SU-DHL-6 (cell line): ENCODE results near the gene ZNF532.

Experiments used
- H2AFZ ChIP-seq: fragments of 200-600 bp; sonication (generic); 2 replicates; pipeline ENCODE4 v1.6.1; 2014; ENCODE audit warnings: low read depth, mild to moderate bottlenecking, moderate library complexity, mixed read lengths, antibody characterized with exemption, low read length; ENCODE audit not compliant: severe bottlenecking
- H3F3A ChIP-seq: fragments of 200-600 bp; shearing (Covaris generic); 2 replicates; pipeline ENCODE4 v1.6.0; 2016; ENCODE audit warnings: antibody characterized with exemption, mild to moderate bottlenecking; ENCODE audit not compliant: insufficient read depth
- H3K27ac ChIP-seq: fragments of 200-600 bp; sonication (generic); 2 replicates; pipeline ENCODE4 v1.5.1; 2016; ENCODE audit warnings: low read depth, mild to moderate bottlenecking, low read length, moderate library complexity, mixed read lengths
- H3K27me3 ChIP-seq: fragments of 200-600 bp; sonication (generic), shearing (Covaris generic); 2 replicates; pipeline ENCODE4 v1.6.0; 2014; ENCODE audit warnings: mild to moderate bottlenecking, low read length
- H3K36me3 ChIP-seq: fragments of 200-600 bp; sonication (generic); 2 replicates; pipeline ENCODE4 v1.6.1; 2014; ENCODE audit warnings: mild to moderate bottlenecking, low read length, mixed read lengths
- H3K4me2 ChIP-seq: fragments of 300-600, 200-600 bp; shearing (Covaris generic), sonication (generic); 2 replicates; pipeline ENCODE4 v1.6.0; 2014; ENCODE audit warnings: low read length, low read depth, mild to moderate bottlenecking; ENCODE audit not compliant: poor library complexity, severe bottlenecking
- H3K4me3 ChIP-seq: fragments of 200-600 bp; sonication (generic); 2 replicates; pipeline ENCODE4 v1.5.1; 2014; ENCODE audit warnings: antibody characterized with exemption, low read length, mild to moderate bottlenecking, mixed read lengths; ENCODE audit not compliant: insufficient read depth, poor library complexity, severe bottlenecking
- H3K79me2 ChIP-seq: fragments of 200-600 bp; sonication (generic); 2 replicates; pipeline ENCODE4 v1.6.1; 2014; ENCODE audit warnings: mild to moderate bottlenecking, low read length, moderate library complexity; ENCODE audit not compliant: insufficient read depth
- H3K9ac ChIP-seq: fragments of 200-600 bp; sonication (generic); 2 replicates; pipeline ENCODE4 v1.7.0; 2014; ENCODE audit warnings: mild to moderate bottlenecking, low read length
- H3K9me2 ChIP-seq: fragments of 200-600 bp; sonication (generic); replicated peaks from 2 replicates; pipeline ENCODE4 v1.6.1; 2014; ENCODE audit warnings: low read length; ENCODE audit not compliant: insufficient read depth
- H3K9me3 ChIP-seq: fragments of 200-600 bp; sonication (generic); 2 replicates; pipeline ENCODE4 v1.6.1; 2014; ENCODE audit warnings: low read length, mixed read lengths; ENCODE audit not compliant: insufficient read depth
- H4K20me1 ChIP-seq: fragments of 200-600 bp; sonication (generic); 2 replicates; pipeline ENCODE4 v1.6.1; 2014; ENCODE audit warnings: low read depth, mild to moderate bottlenecking, antibody characterized with exemption, low read length, moderate library complexity, mixed read lengths
- EZH2phosphoT487 ChIP-seq: fragments of 200-600 bp; sonication (generic), shearing (Covaris generic); conservative IDR thresholded peaks from 2 replicates; pipeline ENCODE4 v1.6.1; 2018; ENCODE audit warnings: mild to moderate bottlenecking, antibody characterized with exemption, low read length, moderate library complexity, mixed read lengths
- TF ChIP-seq, protein P1 (sequence below): fragments of 200-600 bp; sonication (generic); IDR thresholded peaks from one replicate; pipeline ENCODE4 v1.5.1; 2017; ENCODE audit warnings: antibody characterized with exemption, mild to moderate bottlenecking, low read length, moderate library complexity; ENCODE audit not compliant: insufficient read depth, poor library complexity, severe bottlenecking

Gene ZNF532

DNA sequence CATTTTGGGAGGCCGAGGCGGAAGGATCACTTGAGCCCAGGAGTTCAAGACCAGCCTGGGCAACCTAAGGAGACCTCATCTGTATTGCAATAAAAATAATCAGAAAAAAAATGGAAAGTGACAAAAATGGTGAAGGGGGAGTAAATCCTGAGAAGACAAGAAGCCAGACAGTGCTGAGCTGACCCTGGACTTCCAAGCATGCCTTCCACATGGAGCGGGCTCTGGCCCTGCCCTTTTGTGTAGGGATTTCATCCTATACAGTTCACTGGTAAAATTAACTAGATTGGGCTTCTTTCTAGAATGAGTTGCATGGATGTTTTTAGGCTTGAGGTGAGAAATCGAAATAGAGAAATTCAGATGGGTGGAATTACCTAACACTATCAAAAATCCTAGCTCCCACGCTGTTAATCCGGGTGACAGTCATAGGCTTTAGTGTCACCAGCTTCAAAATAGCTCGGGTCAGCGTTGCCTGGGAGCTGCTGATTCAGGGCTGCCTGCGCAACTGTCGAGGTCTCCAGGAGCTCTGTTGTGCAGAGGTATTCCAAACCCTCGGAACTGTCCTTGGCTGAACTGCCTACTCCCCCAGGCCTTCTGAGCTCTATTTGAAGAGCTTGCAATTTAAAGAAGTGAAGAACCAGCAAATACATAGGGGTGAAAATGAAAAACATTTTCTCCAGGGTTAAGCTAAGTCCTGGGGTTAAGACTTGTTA lies 21.5 kb upstream of the ZNF532 start:
- Histone ChIP-seq H3K27ac (no peak overlapping the region), H2AFZ (no peak overlapping the region), H3K9ac (no peak overlapping the region), H3K9me3 (no peaks in the 10 kb centered on the region), H3K4me2 (no peak overlapping the region), H3K36me3 (no peaks in the 10 kb centered on the region), H3K4me3 (no peak overlapping the region), H4K20me1 (no peaks in the 10 kb centered on the region), H3F3A (no peaks in the 10 kb centered on the region), H3K27me3 (no peaks in the 10 kb centered on the region), H3K79me2 (no peaks in the 10 kb centered on the region), H3K9me2 (no peaks in the 10 kb centered on the region)
- no peak for TF ChIP-seq EZH2phosphoT487
- TF ChIP-seq, protein P1, sequence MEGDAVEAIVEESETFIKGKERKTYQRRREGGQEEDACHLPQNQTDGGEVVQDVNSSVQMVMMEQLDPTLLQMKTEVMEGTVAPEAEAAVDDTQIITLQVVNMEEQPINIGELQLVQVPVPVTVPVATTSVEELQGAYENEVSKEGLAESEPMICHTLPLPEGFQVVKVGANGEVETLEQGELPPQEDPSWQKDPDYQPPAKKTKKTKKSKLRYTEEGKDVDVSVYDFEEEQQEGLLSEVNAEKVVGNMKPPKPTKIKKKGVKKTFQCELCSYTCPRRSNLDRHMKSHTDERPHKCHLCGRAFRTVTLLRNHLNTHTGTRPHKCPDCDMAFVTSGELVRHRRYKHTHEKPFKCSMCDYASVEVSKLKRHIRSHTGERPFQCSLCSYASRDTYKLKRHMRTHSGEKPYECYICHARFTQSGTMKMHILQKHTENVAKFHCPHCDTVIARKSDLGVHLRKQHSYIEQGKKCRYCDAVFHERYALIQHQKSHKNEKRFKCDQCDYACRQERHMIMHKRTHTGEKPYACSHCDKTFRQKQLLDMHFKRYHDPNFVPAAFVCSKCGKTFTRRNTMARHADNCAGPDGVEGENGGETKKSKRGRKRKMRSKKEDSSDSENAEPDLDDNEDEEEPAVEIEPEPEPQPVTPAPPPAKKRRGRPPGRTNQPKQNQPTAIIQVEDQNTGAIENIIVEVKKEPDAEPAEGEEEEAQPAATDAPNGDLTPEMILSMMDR = no peak

- Histone ChIP-seq H3F3A (no peaks in the 10 kb centered on the region), H3K9ac (no peak overlapping the region), H3K27ac (no peak overlapping the region), H3K9me3 (no peaks in the 10 kb centered on the region), H2AFZ (no peak overlapping the region), H3K27me3 (no peaks in the 10 kb centered on the region), H3K4me3 (no peak overlapping the region), H4K20me1 (no peaks in the 10 kb centered on the region), H3K79me2 (no peaks in the 10 kb centered on the region), H3K4me2 (no peak overlapping the region), H3K36me3 (no peaks in the 10 kb centered on the region), H3K9me2 (no peaks in the 10 kb centered on the region)
- TF ChIP-seq, protein P1 = no peak
- TF ChIP-seq EZH2phosphoT487 = no peak
Observed at GRCh38 chr18:58843688-58844035, 21.0 kb upstream of the ZNF532 start.

DNA sequence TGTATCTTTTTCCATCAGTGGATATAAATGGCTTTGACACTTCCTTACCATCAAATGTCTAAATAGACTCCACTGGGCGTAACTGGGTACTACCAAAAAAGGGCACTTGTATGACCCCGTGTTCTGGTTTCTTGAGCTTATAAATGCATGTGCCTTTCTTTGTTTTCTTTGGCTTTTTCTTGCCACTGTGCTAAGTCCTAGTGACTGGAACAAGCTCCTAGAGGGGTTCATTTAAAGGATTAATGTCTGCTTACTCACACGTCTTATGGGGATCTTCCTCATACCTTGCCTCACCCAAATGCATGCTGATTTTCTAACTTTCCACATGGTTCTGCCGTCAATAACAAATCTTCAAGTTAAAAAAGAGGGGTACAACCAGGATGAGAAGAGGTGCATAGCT lies 19.8 kb upstream of the ZNF532 start:
- no peaks in the 10 kb centered on the region for H4K20me1 ChIP-seq
- no peak overlapping the region for H2AFZ ChIP-seq
- no peaks in the 10 kb centered on the region for H3K9me2 ChIP-seq
- H3K9ac ChIP-seq = no peak overlapping the region
- H3K27me3 ChIP-seq = no peaks in the 10 kb centered on the region
- no peaks in the 10 kb centered on the region for H3F3A ChIP-seq
- H3K4me2 ChIP-seq = no peak overlapping the region
- no peak overlapping the region for H3K27ac ChIP-seq
- no peaks in the 10 kb centered on the region for H3K79me2 ChIP-seq
- no peaks in the 10 kb centered on the region for H3K9me3 ChIP-seq
- no peak overlapping the region for H3K4me3 ChIP-seq
- no peaks in the 10 kb centered on the region for H3K36me3 ChIP-seq
- TF ChIP-seq, protein P1 = no peak
- TF ChIP-seq EZH2phosphoT487 = no peak
